Mucosa of stomach (tissue), 1 donor: ENCODE data around the gene SIGLEC6.
"Not testable (repeated sequence)": the region's sequence is repeated elsewhere in the genome, so short reads cannot be mapped to it uniquely, and the experiment has no call there.

Source experiments
- H3K27me3 ChIP-seq: one replicate; pipeline ENCODE4 v1.7.0; 2013; ENCODE audit warnings: mild to moderate bottlenecking, low read length; ENCODE audit not compliant: control insufficient read depth, insufficient read depth
- H3K36me3 ChIP-seq: one replicate; pipeline ENCODE4 v1.7.0; 2013; ENCODE audit warnings: low read length; ENCODE audit not compliant: control insufficient read depth, insufficient read depth
- H3K4me1 ChIP-seq: one replicate; pipeline ENCODE4 v1.7.0; 2013; ENCODE audit warnings: mild to moderate bottlenecking, low read length; ENCODE audit not compliant: control insufficient read depth, insufficient read depth
- H3K4me3 ChIP-seq: one replicate; pipeline ENCODE4 v1.7.0; 2013; ENCODE audit warnings: low read length
- H3K9ac ChIP-seq: one replicate; pipeline ENCODE4 v1.7.0; 2013; ENCODE audit warnings: mild to moderate bottlenecking, low read length, moderate library complexity
- H3K9me3 ChIP-seq: one replicate; pipeline ENCODE4 v1.7.0; 2013; ENCODE audit warnings: mild to moderate bottlenecking, low read length, moderate library complexity; ENCODE audit not compliant: control insufficient read depth
- donor health status: Pancreatic carcinoma.

Gene SIGLEC6

DNA sequence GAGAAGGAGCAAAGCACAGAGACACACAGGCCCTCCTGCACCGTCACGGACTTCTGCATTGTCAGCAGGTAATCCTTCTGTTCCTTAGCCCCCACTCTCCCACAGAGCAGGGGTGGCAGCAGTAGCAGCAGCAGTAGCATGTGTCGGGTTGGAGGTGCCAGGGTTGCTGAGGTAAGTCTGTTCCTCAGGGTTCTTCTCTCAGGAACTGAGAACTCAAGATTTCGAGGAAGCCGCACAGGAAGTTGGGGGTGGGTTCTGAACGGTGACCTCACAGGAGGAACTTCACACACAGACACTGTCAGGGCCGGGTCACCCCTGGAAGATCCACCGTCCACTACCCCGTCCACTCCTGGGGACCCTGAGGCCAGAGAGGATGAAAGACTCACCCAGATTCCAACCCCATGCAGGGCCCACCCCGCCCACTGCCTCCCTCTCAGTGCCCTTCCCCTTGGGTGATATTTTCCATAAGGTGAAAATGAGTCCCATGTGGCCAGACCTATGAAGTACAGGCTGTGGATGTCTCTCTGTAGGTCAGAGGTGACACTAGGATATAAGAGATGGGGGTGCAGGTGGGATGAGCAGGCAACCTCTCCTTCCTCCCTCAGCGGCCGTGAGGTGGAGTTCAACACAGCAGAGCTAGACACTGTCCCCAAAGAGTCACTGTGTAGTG is 29.7 kb downstream of the SIGLEC6 start, which contains the start of gene SIGLEC12:
Gene SIGLEC12, minus strand, starts transcription at position 207 of the 670 bp plus-strand sequence. Its CDS starts 67 bp downstream, at position 140.
- H3K36me3 ChIP-seq: no peaks in the 10 kb centered on the region
- H3K27me3 ChIP-seq: no peaks in the 10 kb centered on the region
- no peak within 1 kb of the TSS for H3K4me3 ChIP-seq
- H3K4me1 ChIP-seq: no peaks in the 10 kb centered on the region
- H3K9me3 ChIP-seq: no peaks in the 10 kb centered on the region
- no peak within 1 kb of the TSS for H3K9ac ChIP-seq

- H3K27me3 ChIP-seq, H3K4me1 ChIP-seq, H3K4me3 ChIP-seq, H3K9me3 ChIP-seq, H3K9ac ChIP-seq, H3K36me3 ChIP-seq: not testable (repeated sequence)
These were observed 30.5 kb downstream of the SIGLEC6 start for GRCh38 chr19:51500931-51501330.

DNA sequence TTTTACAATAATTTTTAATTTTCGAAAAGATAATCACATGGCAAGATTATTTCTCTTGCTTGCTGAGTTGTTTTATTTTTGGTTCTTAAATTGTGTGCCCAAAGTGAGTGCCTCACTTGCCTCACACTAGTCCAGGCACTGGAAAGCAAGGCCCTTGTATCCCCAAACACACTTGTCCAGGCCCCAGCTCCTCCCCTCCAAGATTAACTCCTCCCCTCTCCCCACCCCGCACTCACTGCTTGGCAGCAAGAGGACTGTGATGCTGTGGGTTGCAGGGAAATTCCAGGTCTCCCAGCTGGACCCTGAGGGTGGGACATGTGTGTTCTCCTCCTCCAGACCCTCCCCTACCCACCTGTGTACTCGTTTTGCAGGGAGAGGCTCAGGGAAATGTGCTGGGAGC is 33.8 kb downstream of the SIGLEC6 start:
- Histone ChIP-seq H3K9ac (no peak overlapping the region), H3K4me3 (no peak overlapping the region), H3K27me3 (peaks cover 5% of the 10 kb centered on the region), H3K9me3 (no peaks in the 10 kb centered on the region), H3K36me3 (no peaks in the 10 kb centered on the region), H3K4me1 (no peaks in the 10 kb centered on the region)

- no peaks in the 10 kb centered on the region for H3K9me3 ChIP-seq
- H3K36me3 ChIP-seq: no peaks in the 10 kb centered on the region
- peaks cover 5% of the 10 kb centered on the region for H3K27me3 ChIP-seq
- no peak overlapping the region for H3K4me3 ChIP-seq
- H3K4me1 ChIP-seq: no peaks in the 10 kb centered on the region
- H3K9ac ChIP-seq: no peak overlapping the region
These were observed 37.7 kb downstream of the SIGLEC6 start for GRCh38 chr19:51493776-51494175.

GRCh38 chr19:51491586-51491985 is 39.9 kb downstream of the SIGLEC6 start:
- H3K4me3 ChIP-seq: no peak overlapping the region

GRCh38 chr19:51490676-51491075 is 40.8 kb downstream of the SIGLEC6 start:
- H3K9ac ChIP-seq: no peak overlapping the region
- no peaks in the 10 kb centered on the region for H3K4me1 ChIP-seq
- H3K4me3 ChIP-seq: no peak overlapping the region
- H3K9me3 ChIP-seq: no peaks in the 10 kb centered on the region
- H3K36me3 ChIP-seq: no peaks in the 10 kb centered on the region
- H3K27me3 ChIP-seq: peaks cover 5% of the 10 kb centered on the region

More at GRCh38 chr19:51491586-51491985, 39.9 kb downstream of the SIGLEC6 start:
- H3K9ac ChIP-seq: no peak overlapping the region
- peaks cover 5% of the 10 kb centered on the region for H3K27me3 ChIP-seq
- H3K4me1 ChIP-seq: no peaks in the 10 kb centered on the region
- no peaks in the 10 kb centered on the region for H3K9me3 ChIP-seq
- no peaks in the 10 kb centered on the region for H3K36me3 ChIP-seq

DNA sequence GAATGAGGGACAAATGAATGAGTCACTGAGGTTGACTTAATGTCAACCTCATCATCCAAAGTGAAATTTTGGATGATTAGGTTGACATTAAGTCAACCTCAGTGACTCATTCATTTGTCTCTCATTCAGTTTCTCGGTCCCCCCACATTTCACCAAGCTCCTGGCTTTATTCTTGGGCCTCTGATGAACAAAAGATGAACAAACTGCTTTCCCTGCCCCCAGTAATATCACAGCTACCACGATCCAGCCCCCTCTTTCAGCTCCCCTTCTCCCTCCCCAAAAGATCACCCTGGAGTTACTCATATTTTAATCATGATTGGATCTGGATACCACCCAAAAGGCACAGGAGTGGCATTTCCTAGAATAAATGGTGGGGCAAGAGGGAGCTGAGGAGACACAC is 42.4 kb downstream of the SIGLEC6 start:
- Histone ChIP-seq H3K4me1 (no peaks in the 10 kb centered on the region), H3K27me3 (peaks cover 5% of the 10 kb centered on the region), H3K9me3 (no peaks in the 10 kb centered on the region), H3K36me3 (no peaks in the 10 kb centered on the region), H3K4me3 (no peak overlapping the region), H3K9ac (no peak overlapping the region)

DNA sequence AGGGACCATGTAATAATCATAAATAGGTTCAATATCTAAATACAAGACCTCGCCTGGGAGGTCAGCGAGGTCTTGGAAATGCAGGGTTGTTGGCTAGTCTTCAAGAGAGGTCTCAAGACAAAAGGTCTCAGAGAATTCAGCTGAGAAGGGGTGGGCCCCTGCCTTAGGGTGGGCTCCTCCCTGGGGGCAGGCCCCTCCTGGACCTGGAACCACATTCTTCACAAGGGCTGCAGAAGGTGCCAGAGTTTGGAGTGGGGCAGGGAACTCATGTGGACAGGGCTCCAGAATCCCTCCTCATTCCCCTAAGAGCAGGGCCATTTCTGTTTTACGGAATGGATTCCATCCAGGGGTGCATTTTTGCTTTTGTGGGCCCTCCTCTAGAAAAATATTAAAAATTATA is 43.0 kb downstream of the SIGLEC6 start:
- H3K4me1 ChIP-seq: no peaks in the 10 kb centered on the region
- H3K36me3 ChIP-seq: no peaks in the 10 kb centered on the region
- H3K4me3 ChIP-seq: no peak overlapping the region
- no peaks in the 10 kb centered on the region for H3K9me3 ChIP-seq
- H3K27me3 ChIP-seq: peaks cover 3% of the 10 kb centered on the region
- no peak overlapping the region for H3K9ac ChIP-seq

DNA sequence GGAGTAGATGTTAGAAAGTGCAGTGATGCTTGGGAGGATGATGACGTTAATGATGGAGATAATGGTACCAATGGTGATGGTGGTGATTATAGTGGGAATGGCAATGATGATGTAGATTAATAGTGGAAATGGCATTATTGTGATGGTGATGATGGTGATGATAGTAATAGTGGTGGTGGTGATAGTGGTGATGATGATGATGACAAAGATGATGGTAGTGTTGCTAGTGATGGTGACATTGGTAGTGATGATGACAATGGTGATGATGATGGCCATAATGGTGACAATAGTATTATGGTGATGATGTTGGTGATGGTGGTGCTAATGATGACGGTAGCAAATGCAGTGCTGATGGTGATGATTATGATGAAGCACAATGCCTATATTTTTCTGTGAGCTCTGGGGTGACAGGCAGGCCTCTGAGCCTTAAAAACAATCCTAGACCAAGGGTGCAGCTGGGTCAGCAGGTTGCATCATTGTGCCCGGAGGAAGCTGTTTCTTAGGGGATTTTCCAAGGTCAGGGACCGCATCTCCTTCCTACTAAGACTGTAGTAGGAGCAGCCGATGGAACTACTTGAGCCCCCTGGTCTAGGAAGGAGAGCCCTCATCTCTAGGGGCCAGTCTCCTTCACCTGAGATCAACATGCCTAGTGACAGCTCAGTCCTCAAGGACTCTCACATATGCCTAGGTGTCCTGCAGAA is 45.4 kb downstream of the SIGLEC6 start:
- Histone ChIP-seq H3K4me1 (no peaks in the 10 kb centered on the region), H3K27me3 (no peaks in the 10 kb centered on the region), H3K36me3 (no peaks in the 10 kb centered on the region), H3K4me3 (no peak overlapping the region), H3K9me3 (no peaks in the 10 kb centered on the region), H3K9ac (no peak overlapping the region)

- no peak overlapping the region for H3K9ac ChIP-seq
- H3K4me3 ChIP-seq: no peak overlapping the region
- no peaks in the 10 kb centered on the region for H3K27me3 ChIP-seq
These were observed 50.9 kb downstream of the SIGLEC6 start for GRCh38 chr19:51480590-51480989.

GRCh38 chr19:51479531-51480331 is 51.7 kb downstream of the SIGLEC6 start:
- Histone ChIP-seq H3K27me3 (no peaks in the 10 kb centered on the region), H3K4me3 (no peak overlapping the region), H3K9ac (no peak overlapping the region)

More at GRCh38 chr19:51480590-51480989, 50.9 kb downstream of the SIGLEC6 start:
- Histone ChIP-seq H3K9me3 (no peaks in the 10 kb centered on the region), H3K36me3 (no peaks in the 10 kb centered on the region), H3K4me1 (peaks cover 4% of the 10 kb centered on the region)

More at GRCh38 chr19:51479531-51480331, 51.7 kb downstream of the SIGLEC6 start:
- Histone ChIP-seq H3K9me3 (no peaks in the 10 kb centered on the region), H3K36me3 (no peaks in the 10 kb centered on the region), H3K4me1 (peaks cover 10% of the 10 kb centered on the region)
